ENCODE measurements around the gene GRM4. TPM values are rescaled to one million over a fixed set of nuclear protein-coding genes. Genes with fewer than 3 reads are reported as not detected.

GRM4 gene
- total RNA-seq, 1 experiment from 2014 or later, result not detected

DNA sequence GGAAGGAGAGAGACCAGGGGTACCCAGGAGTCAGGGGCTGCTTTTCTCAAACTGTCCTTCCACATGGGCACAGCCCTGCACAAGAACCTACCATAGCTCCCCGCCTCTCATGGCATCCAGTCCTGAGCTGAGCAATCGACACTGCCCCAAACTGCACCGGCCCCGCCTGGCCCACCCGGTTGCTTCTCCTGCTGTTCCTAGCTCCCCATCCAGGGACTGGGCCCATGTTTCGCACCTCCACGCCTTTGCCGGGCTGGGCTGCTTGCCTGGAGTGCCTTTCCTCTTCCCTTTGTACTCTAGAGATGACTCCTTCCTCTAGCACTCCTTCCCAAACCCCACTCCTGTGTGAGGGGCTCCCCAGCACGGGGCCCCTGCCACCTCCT, 123.0 kb downstream of the GRM4 start:
- H3K4me3 Mint-ChIP-seq (ENCODE audit: unreplicated experiment), result no peak overlapping the region
- no peaks in the 10 kb centered on the region for H3K9me3 Mint-ChIP-seq (ENCODE audit: unreplicated experiment)
- BruUV-seq (replicated peaks), result no TSS peak
- peaks cover 6% of the 10 kb centered on the region for H3K4me1 Mint-ChIP-seq (ENCODE audit: insufficient read depth, unreplicated experiment)
- POLR2A ChIA-PET, result no interaction called here
- H3K27ac Mint-ChIP-seq (ENCODE audit: low read depth, unreplicated experiment), result no peak overlapping the region
- intact Hi-C loops (cut with micrococcal nuclease), result no loop called here
- peaks cover 43% of the 10 kb centered on the region for H3K27me3 Mint-ChIP-seq (ENCODE audit: insufficient read depth, unreplicated experiment)
- no peak for DNase-seq (ENCODE audit: unreplicated experiment)
- CTCF ChIA-PET, result interaction anchor here (1.5 kb wide), 1 partner anchor 252 kb away, joined by 4 read pairs; no protein-coding TSS in a partner anchor
- TF ChIP-seq, protein P1, sequence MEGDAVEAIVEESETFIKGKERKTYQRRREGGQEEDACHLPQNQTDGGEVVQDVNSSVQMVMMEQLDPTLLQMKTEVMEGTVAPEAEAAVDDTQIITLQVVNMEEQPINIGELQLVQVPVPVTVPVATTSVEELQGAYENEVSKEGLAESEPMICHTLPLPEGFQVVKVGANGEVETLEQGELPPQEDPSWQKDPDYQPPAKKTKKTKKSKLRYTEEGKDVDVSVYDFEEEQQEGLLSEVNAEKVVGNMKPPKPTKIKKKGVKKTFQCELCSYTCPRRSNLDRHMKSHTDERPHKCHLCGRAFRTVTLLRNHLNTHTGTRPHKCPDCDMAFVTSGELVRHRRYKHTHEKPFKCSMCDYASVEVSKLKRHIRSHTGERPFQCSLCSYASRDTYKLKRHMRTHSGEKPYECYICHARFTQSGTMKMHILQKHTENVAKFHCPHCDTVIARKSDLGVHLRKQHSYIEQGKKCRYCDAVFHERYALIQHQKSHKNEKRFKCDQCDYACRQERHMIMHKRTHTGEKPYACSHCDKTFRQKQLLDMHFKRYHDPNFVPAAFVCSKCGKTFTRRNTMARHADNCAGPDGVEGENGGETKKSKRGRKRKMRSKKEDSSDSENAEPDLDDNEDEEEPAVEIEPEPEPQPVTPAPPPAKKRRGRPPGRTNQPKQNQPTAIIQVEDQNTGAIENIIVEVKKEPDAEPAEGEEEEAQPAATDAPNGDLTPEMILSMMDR (IDR thresholded peaks at IDR 0.05; ENCODE audit: unreplicated experiment), result no peak
- H3K36me3 Mint-ChIP-seq (ENCODE audit: insufficient read depth, unreplicated experiment), result no peaks in the 10 kb centered on the region

DNA sequence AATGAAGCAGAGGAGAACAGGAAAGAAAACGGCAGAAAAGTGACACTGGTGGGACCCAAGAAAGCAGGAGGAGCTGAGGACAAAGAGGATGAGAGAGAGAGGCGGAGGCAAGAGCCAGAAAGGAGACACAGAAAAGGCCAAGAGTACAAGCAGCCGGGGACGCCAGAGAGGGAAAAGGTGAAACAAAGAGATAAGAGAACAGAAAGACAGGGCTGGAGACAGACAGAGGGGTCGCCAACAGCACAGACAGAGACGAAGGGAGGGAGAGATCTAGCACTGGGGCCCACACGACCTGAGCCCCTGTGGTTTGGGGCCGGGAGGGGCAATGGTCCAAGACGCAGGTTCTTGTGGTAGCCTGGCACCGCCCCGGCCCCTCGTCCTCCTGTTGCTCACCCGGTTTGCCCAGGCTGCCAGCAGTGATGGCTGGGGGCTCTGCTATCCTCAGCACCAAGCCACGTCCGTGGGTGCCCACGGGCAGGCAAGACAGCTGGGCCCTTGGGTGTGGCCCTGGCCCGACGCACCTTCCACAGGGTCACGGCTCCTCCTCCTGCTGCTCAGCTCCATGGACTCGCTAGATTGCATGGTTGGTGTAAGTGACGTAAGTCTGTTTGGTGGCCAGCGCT, 123.5 kb downstream of the GRM4 start:
- intact Hi-C loops (cut with micrococcal nuclease), result no loop called here
- ChIA-PET CTCF (interaction anchor here (1.5 kb wide), 1 partner anchor 251 kb away, joined by 4 read pairs; no protein-coding TSS in a partner anchor), POLR2A (no interaction called here)
- no TSS peak for BruUV-seq (replicated peaks)
- no peak for DNase-seq (ENCODE audit: unreplicated experiment)
- no peak overlapping the region for H3K27ac Mint-ChIP-seq (ENCODE audit: low read depth, unreplicated experiment)
- H3K4me3 Mint-ChIP-seq (ENCODE audit: unreplicated experiment), result no peak overlapping the region
- peaks cover 6% of the 10 kb centered on the region for H3K4me1 Mint-ChIP-seq (ENCODE audit: insufficient read depth, unreplicated experiment)
- H3K27me3 Mint-ChIP-seq (ENCODE audit: insufficient read depth, unreplicated experiment), result peaks cover 43% of the 10 kb centered on the region
- no peaks in the 10 kb centered on the region for H3K9me3 Mint-ChIP-seq (ENCODE audit: unreplicated experiment)
- TF ChIP-seq, protein P1 (IDR thresholded peaks at IDR 0.05; ENCODE audit: unreplicated experiment), result no peak
- no peaks in the 10 kb centered on the region for H3K36me3 Mint-ChIP-seq (ENCODE audit: insufficient read depth, unreplicated experiment)

DNA sequence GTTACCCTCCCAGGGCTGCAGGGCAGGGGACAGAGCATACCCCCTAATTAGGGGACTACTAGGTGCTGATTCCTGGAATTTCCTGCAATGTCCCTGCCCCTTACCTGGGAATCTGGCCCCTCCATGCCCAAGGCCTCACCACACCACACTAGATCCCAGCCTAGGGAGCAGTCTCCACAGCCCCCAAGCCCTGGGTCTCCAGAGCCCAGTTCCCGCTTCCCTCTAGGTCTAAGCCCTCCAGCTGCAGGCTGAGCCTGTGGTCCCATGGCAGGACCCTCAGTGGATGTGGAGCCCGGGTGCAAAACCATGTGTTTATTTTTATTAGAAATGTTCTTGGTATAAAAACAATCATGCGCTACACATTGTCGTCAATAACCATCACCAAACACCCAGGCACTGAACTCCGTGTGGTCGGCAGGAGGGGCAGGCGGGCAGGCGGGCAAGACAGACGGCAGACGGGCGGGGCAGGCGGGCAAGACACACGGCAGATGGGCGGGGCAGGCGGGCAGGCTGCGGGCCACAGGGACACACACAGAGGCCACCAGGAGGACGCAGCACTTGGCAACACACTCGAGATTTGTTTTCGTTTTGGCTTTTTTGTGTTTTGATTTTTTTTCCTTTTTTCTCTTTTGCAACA, 124.2 kb downstream of the GRM4 start:
- H3K4me3 Mint-ChIP-seq (ENCODE audit: unreplicated experiment), result no peak overlapping the region
- H3K27me3 Mint-ChIP-seq (ENCODE audit: insufficient read depth, unreplicated experiment), result peaks cover 43% of the 10 kb centered on the region
- no peaks in the 10 kb centered on the region for H3K9me3 Mint-ChIP-seq (ENCODE audit: unreplicated experiment)
- ChIA-PET CTCF (interaction anchor here (1.5 kb wide), 1 partner anchor 251 kb away, joined by 4 read pairs; no protein-coding TSS in a partner anchor), POLR2A (no interaction called here)
- no peak overlapping the region for H3K27ac Mint-ChIP-seq (ENCODE audit: low read depth, unreplicated experiment)
- peaks cover 6% of the 10 kb centered on the region for H3K4me1 Mint-ChIP-seq (ENCODE audit: insufficient read depth, unreplicated experiment)
- no peak for DNase-seq (ENCODE audit: unreplicated experiment)
- intact Hi-C loops (cut with micrococcal nuclease), result no loop called here
- TF ChIP-seq, protein P1 (IDR thresholded peaks at IDR 0.05; ENCODE audit: unreplicated experiment), result no peak
- H3K36me3 Mint-ChIP-seq (ENCODE audit: insufficient read depth, unreplicated experiment), result no peaks in the 10 kb centered on the region
- no TSS peak for BruUV-seq (replicated peaks)

GRCh38 chr6:34020807-34021553, 124.9 kb downstream of the GRM4 start:
- CTCF ChIA-PET, result no interaction called here
- H3K4me3 Mint-ChIP-seq (ENCODE audit: unreplicated experiment), result no peak overlapping the region
- no TSS peak for BruUV-seq (replicated peaks)

More at GRCh38 chr6:34020807-34021553, 124.9 kb downstream of the GRM4 start:
- H3K9me3 Mint-ChIP-seq (ENCODE audit: unreplicated experiment), result no peaks in the 10 kb centered on the region
- DNase-seq (ENCODE audit: unreplicated experiment), result no peak
- no peak overlapping the region for H3K27ac Mint-ChIP-seq (ENCODE audit: low read depth, unreplicated experiment)
- intact Hi-C loops (cut with micrococcal nuclease), result no loop called here
- peaks cover 43% of the 10 kb centered on the region for H3K27me3 Mint-ChIP-seq (ENCODE audit: insufficient read depth, unreplicated experiment)
- TF ChIP-seq, protein P1 (IDR thresholded peaks at IDR 0.05; ENCODE audit: unreplicated experiment), result no peak
- POLR2A ChIA-PET, result no interaction called here
- peaks cover 6% of the 10 kb centered on the region for H3K4me1 Mint-ChIP-seq (ENCODE audit: insufficient read depth, unreplicated experiment)
- no peaks in the 10 kb centered on the region for H3K36me3 Mint-ChIP-seq (ENCODE audit: insufficient read depth, unreplicated experiment)

Data from MCF 10A (cell line).